GM21360 (cell line): ENCODE measurements around the gene ADGRB3.

Experiments used
- ATAC-seq: cut with Tn5 transposase; IDR thresholded peaks from one replicate; pipeline ENCODE4 v1.9.1; 2021; ENCODE audit warnings: mild to moderate bottlenecking, moderate library complexity; ENCODE audit not compliant: unreplicated experiment

ADGRB3 gene

GRCh38 chr6:68634726-68635411 is at the start of gene ADGRB3:
ADGRB3 (plus strand) TSS chr6:68635282; CDS start chr6:68638676, 3,394 bp downstream.
- peak; percentile 86 for ATAC-seq

GRCh38 chr6:68593558-68593957 is 41.5 kb upstream of the ADGRB3 start:
- no peak for ATAC-seq

GRCh38 chr6:68597642-68598041 is 37.4 kb upstream of the ADGRB3 start:
- no peak for ATAC-seq

- ATAC-seq = no peak
Measured at GRCh38 chr6:68615938-68616337, 19.1 kb upstream of the ADGRB3 start.

GRCh38 chr6:68625998-68626397 is 9.1 kb upstream of the ADGRB3 start:
- no peak for ATAC-seq

- ATAC-seq = no peak
Measured at GRCh38 chr6:68628161-68628560, 6.9 kb upstream of the ADGRB3 start.

GRCh38 chr6:68632734-68633133 is 2.3 kb upstream of the ADGRB3 start:
- ATAC-seq = no peak

- ATAC-seq = no peak
Measured at GRCh38 chr6:68633281-68633971, 1.7 kb upstream of the ADGRB3 start.

GRCh38 chr6:68633972-68634725 is 933 bp upstream of the ADGRB3 start:
- peak; percentile 15 for ATAC-seq

- ATAC-seq = no peak
Measured at GRCh38 chr6:68635412-68635705, 277 bp downstream of the ADGRB3 start.

GRCh38 chr6:68635706-68636513 is 828 bp downstream of the ADGRB3 start:
- no peak for ATAC-seq

GRCh38 chr6:68636666-68637065 is 1.6 kb downstream of the ADGRB3 start:
- no peak for ATAC-seq

- no peak for ATAC-seq
Measured at GRCh38 chr6:68637071-68637470, 2.0 kb downstream of the ADGRB3 start.

GRCh38 chr6:68637782-68638181 is 2.7 kb downstream of the ADGRB3 start:
- ATAC-seq = no peak

- ATAC-seq = no peak
Measured at GRCh38 chr6:68638230-68638900, 3.3 kb downstream of the ADGRB3 start.

- ATAC-seq = no peak
Measured at GRCh38 chr6:68639211-68639610, 4.1 kb downstream of the ADGRB3 start.

- ATAC-seq = no peak
Measured at GRCh38 chr6:68639826-68640490, 4.9 kb downstream of the ADGRB3 start.

- ATAC-seq = no peak
Measured at GRCh38 chr6:68640491-68640835, 5.4 kb downstream of the ADGRB3 start.

- no peak for ATAC-seq
Measured at GRCh38 chr6:68641172-68641571, 6.1 kb downstream of the ADGRB3 start.

GRCh38 chr6:68642081-68642480 is 7.0 kb downstream of the ADGRB3 start:
- ATAC-seq = no peak
